Activated T-cell treated with anti-CD3 and anti-CD28 coated beads, Interleukin-2, amount 50 U/mL, for 48 hours (primary cell): ENCODE measurements around the gene DYNC1I2.

ENCODE experiments used
- DNase-seq, 2 experiments: peaks; one replicate each; pipeline ENCODE4 v3.0.0-alpha.2; 2020

DYNC1I2 gene

DNA sequence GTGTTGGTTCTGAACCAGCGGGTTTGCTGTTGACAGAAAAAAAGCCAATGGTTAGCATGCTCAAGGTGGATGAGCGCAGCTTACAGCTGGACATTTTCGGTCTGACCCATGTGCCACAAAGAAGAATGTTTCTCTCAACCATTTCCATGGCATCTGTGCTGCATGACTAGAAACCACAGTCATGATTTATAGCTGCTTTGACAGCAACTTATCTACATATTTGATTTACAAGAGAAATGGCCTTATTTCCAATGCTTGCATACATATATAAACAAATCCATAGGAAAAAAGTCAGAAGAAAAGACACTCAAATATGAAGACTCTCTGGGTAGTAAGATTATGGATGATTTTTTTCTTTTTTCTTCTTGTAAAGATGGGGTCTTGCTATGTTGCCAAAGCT is 98.2 kb downstream of the DYNC1I2 start:
- DNase-seq = no peak

DNA sequence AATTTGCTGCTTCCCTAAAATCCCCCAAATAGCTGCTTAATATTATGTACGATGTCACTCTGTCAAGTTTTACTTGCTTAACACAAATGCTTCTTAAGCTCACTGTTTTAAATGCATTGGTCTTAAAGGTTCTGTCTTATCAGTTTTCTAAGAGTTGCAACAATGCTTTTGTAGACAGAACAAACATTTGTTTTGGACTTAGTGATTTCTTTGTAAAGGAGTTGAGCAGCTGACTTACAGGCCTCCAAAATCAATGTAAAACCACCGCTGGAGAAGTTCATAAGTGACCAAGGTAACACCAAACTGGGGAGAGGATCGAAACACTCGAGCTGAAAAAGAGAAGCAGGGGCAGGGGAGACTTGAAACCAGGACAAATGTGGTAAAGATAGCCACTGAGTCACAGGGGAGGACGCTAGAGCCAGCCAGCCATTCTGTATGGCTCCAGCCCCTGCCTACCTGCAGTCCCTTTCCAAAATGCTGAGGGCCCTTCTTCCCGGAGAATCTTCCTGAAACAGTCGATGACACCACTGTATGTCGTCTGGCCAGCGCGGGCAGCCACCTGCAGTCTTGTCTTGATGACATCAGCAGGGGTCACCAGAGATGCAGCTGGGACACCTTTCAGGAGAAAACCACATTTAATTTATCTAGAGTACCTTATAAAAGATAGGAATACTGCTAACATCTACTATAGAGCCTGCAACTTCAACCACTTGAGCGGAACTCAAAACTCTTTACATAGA is 100.2 kb downstream of the DYNC1I2 start:
- no peak for DNase-seq

GRCh38 chr2:171788316-171788993 is 101.2 kb downstream of the DYNC1I2 start:
- DNase-seq = no peak

GRCh38 chr2:171789956-171790355 is 102.7 kb downstream of the DYNC1I2 start:
- DNase-seq = no peak

GRCh38 chr2:171791361-171791760 is 104.1 kb downstream of the DYNC1I2 start:
- no peak for DNase-seq

DNA sequence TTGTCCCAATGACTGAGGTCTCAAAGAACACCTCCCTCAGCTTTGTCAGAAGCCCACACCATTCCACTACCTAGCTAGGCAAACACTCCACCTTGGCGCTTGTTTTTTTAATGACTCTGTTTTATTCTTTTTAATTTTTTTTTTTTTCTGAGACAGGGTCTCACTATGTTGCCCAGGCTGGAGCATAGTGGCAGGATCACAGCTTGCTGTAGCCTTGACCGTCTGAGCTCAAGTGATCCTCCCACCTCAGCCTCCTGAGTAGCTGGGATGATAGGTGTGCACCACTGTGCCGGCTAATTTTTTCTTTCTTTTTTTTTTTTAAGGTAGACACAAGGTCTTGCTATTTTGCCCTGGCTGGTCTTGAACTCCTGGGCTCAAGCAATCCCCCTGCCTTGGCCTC is 104.9 kb downstream of the DYNC1I2 start:
- no peak for DNase-seq

DNA sequence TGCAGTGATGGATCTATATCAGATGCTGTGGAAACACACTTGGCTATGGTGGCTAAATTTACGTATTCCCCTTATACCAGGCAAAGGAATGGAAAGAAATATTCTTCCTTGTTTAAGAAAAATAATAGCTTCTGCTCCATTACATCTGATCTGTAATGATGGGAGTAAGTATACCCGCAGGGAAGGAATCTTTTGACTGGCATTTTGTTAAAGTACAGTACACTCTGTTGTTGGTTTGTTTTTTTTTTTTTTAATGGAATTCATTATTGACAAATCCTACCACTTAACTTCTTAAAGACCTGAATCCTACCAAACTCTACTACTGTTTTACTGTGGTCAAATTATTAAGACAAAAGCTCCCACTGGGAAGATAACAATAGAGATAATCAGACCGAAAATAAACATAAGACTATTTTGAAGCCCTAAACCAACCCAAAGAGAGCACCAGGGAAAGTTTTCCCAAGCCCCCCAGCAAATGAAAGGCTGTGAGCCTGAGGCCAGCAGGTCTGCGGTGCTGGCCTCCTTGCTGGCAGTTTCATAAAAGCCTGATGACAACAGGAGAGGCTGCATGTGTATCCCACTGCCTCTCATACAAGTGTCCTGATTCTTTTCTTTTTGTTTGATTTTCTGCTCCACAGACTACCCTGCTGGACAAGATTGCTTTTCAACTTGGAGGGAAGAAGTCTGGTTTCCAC is 105.8 kb downstream of the DYNC1I2 start:
- no peak for DNase-seq

DNA sequence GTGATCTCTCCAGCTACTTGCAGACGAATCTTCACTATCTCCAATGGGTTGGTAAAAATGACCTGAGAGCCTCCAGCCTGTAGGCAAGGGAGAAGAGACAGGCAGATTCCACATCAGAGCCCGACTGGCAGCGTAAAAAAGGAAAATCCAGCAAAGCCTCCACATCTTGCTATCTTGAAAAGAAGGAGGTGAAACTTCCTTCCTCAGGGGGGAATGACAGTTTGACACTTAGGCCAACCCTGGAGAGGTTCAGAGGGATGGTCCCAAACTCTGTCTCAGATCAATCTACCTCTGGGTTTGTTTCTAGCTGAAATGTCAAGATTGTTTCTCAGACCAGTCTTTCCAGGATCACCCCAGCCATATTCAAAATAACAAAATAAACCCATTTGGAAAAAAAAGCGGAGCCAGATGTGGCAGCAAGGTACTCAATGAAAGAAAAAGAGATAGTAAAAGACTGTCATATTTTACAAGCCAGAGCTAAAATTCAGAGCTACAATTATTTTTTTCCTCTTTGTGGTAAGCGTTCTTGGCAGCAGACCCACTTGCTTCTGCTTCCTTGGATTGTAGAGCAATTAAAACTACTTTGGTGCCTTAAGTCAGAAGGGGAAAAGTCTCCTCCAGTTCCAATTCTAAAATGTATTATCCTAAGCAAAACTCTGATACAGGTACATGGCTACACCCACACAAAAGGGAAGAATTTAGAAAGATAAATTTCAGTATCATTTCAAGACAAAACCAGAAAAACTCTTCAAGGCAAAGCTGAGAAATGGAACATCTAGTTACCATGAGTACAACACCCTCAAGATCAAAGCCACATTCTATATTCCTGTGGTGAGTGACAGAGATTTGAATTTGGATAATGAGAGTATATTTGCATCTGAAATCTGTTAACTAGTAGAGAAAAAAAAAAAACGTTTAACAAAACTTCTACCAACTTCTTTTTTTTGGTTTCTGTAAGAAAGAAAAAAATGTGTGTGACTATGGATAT is 106.7 kb downstream of the DYNC1I2 start:
- no peak for DNase-seq

- DNase-seq = no peak
Observed at GRCh38 chr2:171794918-171795317, 107.6 kb downstream of the DYNC1I2 start.
